MM.1S (cell line): ENCODE measurements around the gene RTKN.

Experiments used
- DNase-seq: peaks from one replicate; pipeline ENCODE4 v3.0.0-alpha.2; 2015
- H2AFZ ChIP-seq: fragments of 300-600 bp; sonication (generic); 2 replicates; pipeline ENCODE4 v1.6.0; 2016; ENCODE audit warnings: antibody characterized with exemption, low read length
- H3F3A ChIP-seq: fragments of 300-600 bp; sonication (generic); 2 replicates; pipeline ENCODE4 v1.6.1; 2016; ENCODE audit warnings: mild to moderate bottlenecking, antibody characterized with exemption, low read length, moderate library complexity, mixed read lengths; ENCODE audit not compliant: insufficient read depth
- H3K27ac ChIP-seq: fragments of 300-600 bp; sonication (generic); 2 replicates; pipeline ENCODE4 v1.5.1; 2016; ENCODE audit warnings: mild to moderate bottlenecking, low read length
- H3K27me3 ChIP-seq: fragments of 300-600 bp; sonication (generic); replicated peaks from 2 replicates; pipeline ENCODE4 v1.6.0; 2016; ENCODE audit warnings: low read length; ENCODE audit not compliant: insufficient read depth
- H3K36me3 ChIP-seq: fragments of 300-600 bp; sonication (generic); replicated peaks from 2 replicates; pipeline ENCODE4 v1.6.1; 2016; ENCODE audit warnings: mild to moderate bottlenecking, low read length, mixed read lengths; ENCODE audit not compliant: insufficient read depth
- H3K4me1 ChIP-seq: fragments of 300-600 bp; sonication (generic); 2 replicates; pipeline ENCODE4 v1.6.1; 2016; ENCODE audit warnings: low read length, mixed read lengths
- H3K4me2 ChIP-seq: fragments of 300-600 bp; sonication (generic); 2 replicates; pipeline ENCODE4 v1.6.0; 2016; ENCODE audit warnings: low read depth, low read length
- H3K4me3 ChIP-seq: fragments of 300-600 bp; sonication (generic); 2 replicates; pipeline ENCODE4 v1.5.1; 2016; ENCODE audit warnings: low read length, mixed read lengths
- H3K79me2 ChIP-seq: fragments of 300-600 bp; sonication (generic); 2 replicates; pipeline ENCODE4 v1.6.1; 2016; ENCODE audit warnings: mixed run types, low read length, mixed read lengths
- H3K9ac ChIP-seq: fragments of 300-600 bp; sonication (generic); 2 replicates; pipeline ENCODE4 v1.6.1; 2016; ENCODE audit warnings: low read length, mixed read lengths
- H3K9me2 ChIP-seq: fragments of 300-600 bp; sonication (generic); replicated peaks from 2 replicates; pipeline ENCODE4 v1.6.1; 2016; ENCODE audit warnings: mild to moderate bottlenecking, low read length, mixed read lengths; ENCODE audit not compliant: insufficient read depth
- H3K9me3 ChIP-seq: fragments of 300-600 bp; sonication (generic); replicated peaks from 2 replicates; pipeline ENCODE4 v1.6.1; 2016; ENCODE audit warnings: mild to moderate bottlenecking, low read length, mixed read lengths; ENCODE audit not compliant: insufficient read depth
- H4K20me1 ChIP-seq: fragments of 300-600 bp; sonication (generic); 2 replicates; pipeline ENCODE4 v1.6.1; 2016; ENCODE audit warnings: mild to moderate bottlenecking, low read length, moderate library complexity, mixed read lengths; ENCODE audit not compliant: insufficient read depth
- CTCF ChIP-seq: fragments of 300-600 bp; sonication (generic); IDR thresholded peaks from 2 replicates; pipeline ENCODE4 v1.5.1; 2016; ENCODE audit warnings: antibody characterized with exemption, low read length, mixed read lengths
- EZH2 ChIP-seq: fragments of 300-600 bp; sonication (generic); optimal IDR thresholded peaks from 2 replicates; pipeline ENCODE3; 2017; ENCODE audit warnings: low read depth, mild to moderate bottlenecking, antibody characterized with exemption, low read length, mixed read lengths
- EZH2phosphoT487 ChIP-seq: fragments of 300-600 bp; sonication (generic); IDR thresholded peaks from 2 replicates; pipeline ENCODE4 v1.6.1; 2018; ENCODE audit warnings: antibody characterized with exemption, low read length

RTKN gene

GRCh38 chr2:74383254-74383653 is 58.5 kb downstream of the RTKN start:
- H3K9me3 ChIP-seq: no peaks in the 10 kb centered on the region
- TF ChIP-seq EZH2phosphoT487: no peak
- no peak for TF ChIP-seq EZH2
- TF ChIP-seq CTCF: no peak
- no peak overlapping the region for H3K9ac ChIP-seq
- H3K27me3 ChIP-seq: no peaks in the 10 kb centered on the region
- H3K4me1 ChIP-seq: no peaks in the 10 kb centered on the region
- no peaks in the 10 kb centered on the region for H3K36me3 ChIP-seq
- H3K4me2 ChIP-seq: no peak overlapping the region
- no peak overlapping the region for H3K4me3 ChIP-seq
- H2AFZ ChIP-seq: no peak overlapping the region
- no peaks in the 10 kb centered on the region for H4K20me1 ChIP-seq
- DNase-seq: no peak
- H3F3A ChIP-seq: no peaks in the 10 kb centered on the region
- H3K27ac ChIP-seq: no peak overlapping the region
- peaks cover 25% of the 10 kb centered on the region for H3K79me2 ChIP-seq
- H3K9me2 ChIP-seq: no peaks in the 10 kb centered on the region

GRCh38 chr2:74381751-74382150 is 60.0 kb downstream of the RTKN start:
- Histone ChIP-seq H4K20me1 (no peaks in the 10 kb centered on the region), H3K36me3 (no peaks in the 10 kb centered on the region; the same call in 1 of the 2 replicates), H3F3A (no peaks in the 10 kb centered on the region), H2AFZ (no peak overlapping the region), H3K4me1 (no peaks in the 10 kb centered on the region), H3K27me3 (no peaks in the 10 kb centered on the region), H3K9me3 (no peaks in the 10 kb centered on the region), H3K4me2 (no peak overlapping the region), H3K9me2 (no peaks in the 10 kb centered on the region), H3K27ac (no peak overlapping the region), H3K4me3 (no peak overlapping the region), H3K79me2 (peaks cover 13% of the 10 kb centered on the region), H3K9ac (no peak overlapping the region)
- DNase-seq: no peak
- TF ChIP-seq EZH2phosphoT487: no peak
- no peak for TF ChIP-seq EZH2
- TF ChIP-seq CTCF: no peak

- no peak within 1 kb of the TSS for H3K9ac ChIP-seq
- H3F3A ChIP-seq: no peaks in the 10 kb centered on the region
- H4K20me1 ChIP-seq: no peaks in the 10 kb centered on the region
- no peak within 1 kb of the TSS for H2AFZ ChIP-seq
- no peak for DNase-seq
- H3K79me2 ChIP-seq: peaks cover 13% of the 10 kb centered on the region
- no peaks in the 10 kb centered on the region for H3K9me3 ChIP-seq
- H3K4me1 ChIP-seq: no peaks in the 10 kb centered on the region
- H3K27me3 ChIP-seq: no peaks in the 10 kb centered on the region
- H3K36me3 ChIP-seq: no peaks in the 10 kb centered on the region; the same call in 1 of the 2 replicates
- H3K4me2 ChIP-seq: no peak within 1 kb of the TSS
- H3K27ac ChIP-seq: no peak within 1 kb of the TSS
- H3K4me3 ChIP-seq: no peak within 1 kb of the TSS
- H3K9me2 ChIP-seq: no peaks in the 10 kb centered on the region
- no peak for TF ChIP-seq EZH2
- TF ChIP-seq CTCF: no peak
- no peak for TF ChIP-seq EZH2phosphoT487
Observed at GRCh38 chr2:74379851-74380789, 61.6 kb downstream of the RTKN start, which contains the start of gene DCTN1. TSS of gene DCTN1 (minus strand) at chr2:74380311. CDS start at chr2:74380037, 274 bp downstream.
